HL-60/S4 treated with phorbol 12-myristate 13-acetate at 8.2 ng/mL for 4 days and 3 days (cell line): Measurements from ENCODE around the gene RUNX2.

Source experiments
- in situ Hi-C: fragments of 300-500 bp; cut with MboI; formaldehyde crosslinking; loops from 2 replicates; pipeline ENCODE4 v1.15.0; 2022; ENCODE audit warnings: low sequenced_read_pairs

The RUNX2 gene

GRCh38 chr6:45430590-45431202 is 102.6 kb downstream of the RUNX2 start:
- in situ Hi-C loops = loop anchor here (25.0 kb wide), 1 partner anchor 282 kb away; no protein-coding TSS in a partner anchor

- in situ Hi-C loops = loop anchor here (25.0 kb wide), 1 partner anchor 281 kb away; no protein-coding TSS in a partner anchor
Measured at GRCh38 chr6:45431317-45432065, 103.4 kb downstream of the RUNX2 start.

- in situ Hi-C loops = loop anchor here (25.0 kb wide), 1 partner anchor 279 kb away; no protein-coding TSS in a partner anchor
Measured at GRCh38 chr6:45432977-45433376, 104.8 kb downstream of the RUNX2 start.

GRCh38 chr6:45433533-45434380 is 105.6 kb downstream of the RUNX2 start:
- in situ Hi-C loops = loop anchor here (25.0 kb wide), 1 partner anchor 279 kb away; no protein-coding TSS in a partner anchor

- in situ Hi-C loops = loop anchor here (25.0 kb wide), 1 partner anchor 278 kb away; no protein-coding TSS in a partner anchor
Measured at GRCh38 chr6:45434381-45434700, 106.2 kb downstream of the RUNX2 start.

- in situ Hi-C loops = loop anchor here (25.0 kb wide), 1 partner anchor 276 kb away; no protein-coding TSS in a partner anchor
Measured at GRCh38 chr6:45436544-45437438, 108.7 kb downstream of the RUNX2 start.

GRCh38 chr6:45437439-45437815 is 109.3 kb downstream of the RUNX2 start:
- in situ Hi-C loops = loop anchor here (25.0 kb wide), 1 partner anchor 275 kb away; no protein-coding TSS in a partner anchor

- in situ Hi-C loops = loop anchor here (25.0 kb wide), 1 partner anchor 274 kb away; no protein-coding TSS in a partner anchor
Measured at GRCh38 chr6:45438151-45438550, 110.0 kb downstream of the RUNX2 start.

GRCh38 chr6:45438849-45439406 is 110.8 kb downstream of the RUNX2 start:
- in situ Hi-C loops = loop anchor here (25.0 kb wide), 1 partner anchor 273 kb away; no protein-coding TSS in a partner anchor

GRCh38 chr6:45439459-45439858 is 111.3 kb downstream of the RUNX2 start:
- in situ Hi-C loops = loop anchor here (25.0 kb wide), 1 partner anchor 273 kb away; no protein-coding TSS in a partner anchor

GRCh38 chr6:45439861-45440388 is 111.8 kb downstream of the RUNX2 start:
- in situ Hi-C loops = loop anchor here (25.0 kb wide), 1 partner anchor 272 kb away; no protein-coding TSS in a partner anchor

- in situ Hi-C loops = loop anchor here (25.0 kb wide), 1 partner anchor 270 kb away; no protein-coding TSS in a partner anchor
Measured at GRCh38 chr6:45441851-45442453, 113.8 kb downstream of the RUNX2 start.

GRCh38 chr6:45442716-45443115 is 114.6 kb downstream of the RUNX2 start:
- in situ Hi-C loops = loop anchor here (25.0 kb wide), 1 partner anchor 270 kb away; no protein-coding TSS in a partner anchor

GRCh38 chr6:45445364-45445748 is 117.2 kb downstream of the RUNX2 start:
- in situ Hi-C loops = loop anchor here (25.0 kb wide), 1 partner anchor 267 kb away; no protein-coding TSS in a partner anchor

- in situ Hi-C loops = loop anchor here (25.0 kb wide), 1 partner anchor 266 kb away; no protein-coding TSS in a partner anchor
Measured at GRCh38 chr6:45445749-45446549, 117.8 kb downstream of the RUNX2 start.

GRCh38 chr6:45447005-45447404 is 118.9 kb downstream of the RUNX2 start:
- in situ Hi-C loops = loop anchor here (25.0 kb wide), 1 partner anchor 265 kb away; no protein-coding TSS in a partner anchor

GRCh38 chr6:45447716-45448115 is 119.6 kb downstream of the RUNX2 start:
- in situ Hi-C loops = loop anchor here (25.0 kb wide), 1 partner anchor 265 kb away; no protein-coding TSS in a partner anchor
